Gastrocnemius medialis (tissue), 4 donors: ENCODE data around the gene SLA2.

Experiments
- CTCF ChIP-seq, 5 experiments: fragments of 450-650 bp in 3 of 5; fragments of 200-600 bp in 2 of 5; sonication (generic) in 2 of 5; IDR thresholded peaks in 4 of 5; conservative IDR thresholded peaks in 1 of 5; 1 replicate in 4 of 5; 2 replicates in 1 of 5; pipeline ENCODE4 v1.5.1; 2016 to 2019; ENCODE audit warnings: antibody characterized with exemption in 5 of 5, mild to moderate bottlenecking in 3 of 5, moderate library complexity in 3 of 5
- POLR2A ChIP-seq, 2 donors: fragments of 450-650 bp; IDR thresholded peaks; one replicate each; pipeline ENCODE4 v1.6.1; 2017; ENCODE audit warnings: antibody characterized with exemption in 2 of 2, mild to moderate bottlenecking in 2 of 2, moderate library complexity in 2 of 2

GRCh38 chr20:36687850-36688249 is 41.9 kb upstream of the SLA2 start:
- no peak for TF ChIP-seq POLR2A (IDR thresholded peaks at IDR 0.05)
- no peak for TF ChIP-seq CTCF (IDR thresholded peaks at IDR 0.05 in 4 of 5, conservative IDR thresholded peaks at IDR 0.05 in 1 of 5)
